NK-92 (cell line): ENCODE data around the gene ZNG1A.
"Not testable (repeated sequence)": the region's sequence is repeated elsewhere in the genome, so short reads cannot be mapped to it uniquely, and the experiment has no call there.

Source experiments
- DNase-seq: peaks from one replicate; lab custom pipeline; 2025; ENCODE audit not compliant: unreplicated experiment; lab: John Stamatoyannopoulos, UW

Gene ZNG1A

GRCh38 chr9:178140-178825, 573 bp downstream of the ZNG1A start:
- not testable (repeated sequence) for DNase-seq

GRCh38 chr9:169757-170156, 9.1 kb downstream of the ZNG1A start:
- not testable (repeated sequence) for DNase-seq

- DNase-seq: not testable (repeated sequence)
These were observed 19.0 kb downstream of the ZNG1A start for GRCh38 chr9:159871-160270.

GRCh38 chr9:151173-151572, 27.7 kb downstream of the ZNG1A start:
- not testable (repeated sequence) for DNase-seq

- not testable (repeated sequence) for DNase-seq
These were observed 39.0 kb downstream of the ZNG1A start for GRCh38 chr9:139880-140279.

- not testable (repeated sequence) for DNase-seq
These were observed 60.8 kb downstream of the ZNG1A start, which contains the start of gene FOXD4 for GRCh38 chr9:117995-118467. Gene FOXD4 (minus strand): TSS chr9:118417. CDS start chr9:118119, 298 bp downstream.

GRCh38 chr9:117144-117994, 61.5 kb downstream of the ZNG1A start:
- DNase-seq: not testable (repeated sequence)

GRCh38 chr9:116239-117077, 62.4 kb downstream of the ZNG1A start:
- DNase-seq: not testable (repeated sequence)

- not testable (repeated sequence) for DNase-seq
These were observed 63.8 kb downstream of the ZNG1A start for GRCh38 chr9:115118-115451.

GRCh38 chr9:114267-115117, 64.4 kb downstream of the ZNG1A start:
- DNase-seq: not testable (repeated sequence)

- DNase-seq: not testable (repeated sequence)
These were observed 65.2 kb downstream of the ZNG1A start for GRCh38 chr9:113468-114266.

- not testable (repeated sequence) for DNase-seq
These were observed 66.0 kb downstream of the ZNG1A start for GRCh38 chr9:112589-113467.

GRCh38 chr9:110672-111071, 68.2 kb downstream of the ZNG1A start:
- DNase-seq: not testable (repeated sequence)

- DNase-seq: not testable (repeated sequence)
These were observed 69.3 kb downstream of the ZNG1A start for GRCh38 chr9:109540-109939.

- not testable (repeated sequence) for DNase-seq
These were observed 69.9 kb downstream of the ZNG1A start for GRCh38 chr9:108742-109495.

GRCh38 chr9:105991-106390, 72.9 kb downstream of the ZNG1A start:
- DNase-seq: not testable (repeated sequence)

GRCh38 chr9:100430-100829, 78.4 kb downstream of the ZNG1A start:
- DNase-seq: not testable (repeated sequence)

GRCh38 chr9:99867-100266, 79.0 kb downstream of the ZNG1A start:
- not testable (repeated sequence) for DNase-seq
